Activated T-helper 2 cell treated with anti-CD3 and anti-CD28 coated beads, Interferon-gamma antibody, Interleukin-2, Interleukin-4, amounts not matched to agents 10 μg/mL and 5 μg/mL and 100 μg/mL, durations not matched to agents 14 hours and 24 hours and 36 hours (primary cell): ENCODE results near the gene NHLRC3. TPM values are rescaled to one million over a fixed set of nuclear protein-coding genes. Genes with fewer than 3 reads are reported as not detected.
A peak's percentile ranks its signal among the peaks of the same experiment; 100 is the strongest.
"Not testable (repeated sequence)": the region's sequence is repeated elsewhere in the genome, so short reads cannot be mapped to it uniquely, and the experiment has no call there.

ENCODE experiments used
- DNase-seq: peaks from one replicate; pipeline ENCODE4 v3.0.0; 2021; ENCODE audit warnings: low spot score
- H3K27ac Mint-ChIP-seq: one replicate; pipeline ENCODE4 v1.8.0; 2021; ENCODE audit warnings: mixed read lengths
- H3K27me3 Mint-ChIP-seq: one replicate; pipeline ENCODE4 v1.8.0; 2021; ENCODE audit warnings: low read depth, mixed read lengths
- H3K36me3 Mint-ChIP-seq: one replicate; pipeline ENCODE4 v1.8.0; 2021; ENCODE audit warnings: low read depth, mixed read lengths
- H3K4me1 Mint-ChIP-seq: one replicate; pipeline ENCODE4 v1.8.0; 2021; ENCODE audit warnings: low read depth, mixed read lengths
- H3K4me3 Mint-ChIP-seq: one replicate; pipeline ENCODE4 v1.8.0; 2021; ENCODE audit warnings: low read depth, mild to moderate bottlenecking, moderate library complexity, mixed read lengths
- H3K9me3 Mint-ChIP-seq: one replicate; pipeline ENCODE4 v1.8.0; 2021; ENCODE audit warnings: mixed read lengths
- intact Hi-C: fragments of 100-400 bp; cut with micrococcal nuclease; formaldehyde crosslinking; loops from one replicate; pipeline ENCODE4 v1.15.1; 2023
- total RNA-seq: library from RNA; stranded (reverse); gene quantifications from 2 replicates; pipeline ENCODE4 v1.2.3, GENCODE V29; 2022

NHLRC3 gene
- total RNA-seq, 1 donor from 2014 or later, result 21.6 TPM

DNA sequence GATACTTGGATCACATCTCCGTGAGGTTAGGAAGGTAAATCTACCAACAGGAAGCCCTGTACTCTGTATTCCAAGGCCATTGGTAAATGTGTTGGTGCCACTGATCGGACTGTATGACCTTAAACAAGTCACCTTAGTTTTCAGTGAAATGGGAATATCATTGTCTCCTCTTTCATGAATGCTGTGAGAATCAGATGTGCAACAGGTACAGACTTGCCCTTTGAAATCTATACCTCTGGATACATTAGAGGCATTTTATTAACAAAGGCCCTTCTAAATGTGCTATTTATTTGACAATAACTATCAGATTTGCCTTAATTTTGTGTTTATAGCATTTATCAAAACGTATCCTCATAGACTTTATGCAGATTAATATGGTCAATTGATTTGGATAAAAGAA, 11.0 kb downstream of the NHLRC3 start:
- DNase-seq, result no peak
- Mint-ChIP-seq H3K36me3 (peaks cover 28% of the 10 kb centered on the region), H3K27me3 (no peaks in the 10 kb centered on the region), H3K4me1 (no peaks in the 10 kb centered on the region), H3K27ac (no peak overlapping the region), H3K4me3 (no peak overlapping the region), H3K9me3 (no peaks in the 10 kb centered on the region)
- intact Hi-C loops, result no loop called here

DNA sequence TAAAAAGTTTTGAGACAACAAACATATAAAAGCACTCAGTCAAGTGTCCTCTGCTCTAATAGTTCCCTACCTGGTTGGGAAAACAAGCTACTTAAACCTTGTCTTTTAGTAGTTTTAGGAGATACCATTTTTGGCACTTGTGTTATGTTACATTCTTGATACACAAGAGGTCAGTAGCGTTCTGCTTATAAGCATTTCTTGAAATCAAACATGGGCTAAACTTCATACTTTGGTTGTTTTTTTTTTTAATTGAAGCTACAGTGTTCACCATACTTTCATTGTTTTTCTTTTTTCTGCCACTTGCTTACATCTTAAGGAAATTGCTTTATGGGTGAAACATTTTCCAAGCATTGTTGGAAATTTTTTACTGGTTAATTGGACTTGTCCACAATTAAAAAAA, 12.9 kb downstream of the NHLRC3 start:
- intact Hi-C loops, result loop anchor here (1.0 to 5.0 kb wide), 3 partner anchors 41 to 562 kb away; no protein-coding TSS in a partner anchor
- Mint-ChIP-seq H3K27me3 (no peaks in the 10 kb centered on the region), H3K4me1 (no peaks in the 10 kb centered on the region), H3K36me3 (peaks cover 20% of the 10 kb centered on the region), H3K27ac (no peak overlapping the region), H3K4me3 (no peak overlapping the region), H3K9me3 (peaks cover 3% of the 10 kb centered on the region)
- DNase-seq, result no peak

DNA sequence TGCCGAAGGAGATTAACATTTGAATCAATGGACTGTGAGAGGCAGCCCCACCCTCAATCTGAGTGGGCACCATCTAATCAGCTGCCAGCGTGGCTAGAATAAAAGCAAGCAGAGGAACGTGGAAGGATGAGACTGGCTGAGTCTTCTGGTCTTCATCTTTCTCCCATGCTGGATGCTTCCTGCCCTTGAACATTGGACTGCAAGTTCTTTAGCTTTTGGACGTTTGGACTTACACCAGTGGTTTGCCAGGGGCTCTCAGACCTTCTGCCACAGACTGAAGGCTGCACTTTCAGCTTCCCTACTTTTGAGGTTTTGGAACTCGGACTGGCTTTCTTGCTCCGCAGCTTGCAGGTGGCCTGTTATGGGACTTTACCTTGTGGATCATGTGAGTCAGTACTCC, 14.7 kb downstream of the NHLRC3 start:
- DNase-seq, result no peak
- intact Hi-C loops, result loop anchor here (5.0 kb wide), 1 partner anchor 39 kb away; no protein-coding TSS in a partner anchor
- H3K4me3 Mint-ChIP-seq, result no peak overlapping the region
- H3K36me3 Mint-ChIP-seq, result peaks cover 24% of the 10 kb centered on the region
- H3K9me3 Mint-ChIP-seq, result peaks cover 7% of the 10 kb centered on the region
- H3K27ac Mint-ChIP-seq, result no peak overlapping the region
- no peaks in the 10 kb centered on the region for H3K27me3 Mint-ChIP-seq
- peaks cover 6% of the 10 kb centered on the region for H3K4me1 Mint-ChIP-seq

DNA sequence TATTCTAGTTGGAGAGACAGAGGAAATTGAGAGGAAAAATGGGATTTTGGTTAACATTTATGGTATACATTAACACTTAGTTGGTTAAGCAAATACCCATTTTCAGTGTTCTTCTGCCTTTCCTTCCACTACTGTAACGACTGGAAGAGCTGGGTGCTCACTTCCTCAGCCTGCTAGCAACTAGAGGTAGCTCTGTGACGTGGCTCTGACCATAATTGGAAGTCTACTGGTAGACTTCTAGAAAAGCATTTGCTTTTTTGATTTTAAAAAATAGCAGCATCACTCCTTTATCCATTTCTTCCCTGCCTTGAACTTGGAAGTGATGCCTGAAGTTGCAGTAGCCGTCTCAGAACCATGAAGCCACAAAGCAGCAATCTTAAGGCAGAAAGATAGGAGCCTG, 15.9 kb downstream of the NHLRC3 start:
- peaks cover 7% of the 10 kb centered on the region for H3K9me3 Mint-ChIP-seq
- intact Hi-C loops, result loop anchor here (5.0 kb wide), 1 partner anchor 38 kb away; no protein-coding TSS in a partner anchor
- no peak overlapping the region for H3K4me3 Mint-ChIP-seq
- H3K27me3 Mint-ChIP-seq, result no peaks in the 10 kb centered on the region
- peaks cover 6% of the 10 kb centered on the region for H3K4me1 Mint-ChIP-seq
- no peak overlapping the region for H3K27ac Mint-ChIP-seq
- peaks cover 16% of the 10 kb centered on the region for H3K36me3 Mint-ChIP-seq
- DNase-seq, result no peak

DNA sequence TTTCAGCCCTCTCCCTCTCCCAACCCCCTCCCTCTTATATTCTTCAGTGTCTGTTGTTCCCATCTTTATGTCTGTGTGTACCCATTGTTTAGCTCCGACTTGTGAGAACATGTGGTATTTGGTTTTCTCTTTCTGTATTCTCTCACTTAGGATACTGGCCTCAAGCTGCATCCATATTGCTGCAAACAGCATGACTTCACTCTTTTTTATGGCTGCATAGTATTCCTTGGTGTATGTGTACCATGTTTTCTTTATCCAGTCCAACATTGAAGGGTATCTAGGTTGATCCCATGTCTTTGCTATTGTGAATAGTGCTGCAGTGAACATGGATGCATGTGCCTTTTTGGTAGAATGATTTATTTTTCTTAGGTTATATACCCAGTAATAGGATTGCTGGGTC, 17.8 kb downstream of the NHLRC3 start:
- no peak for DNase-seq
- peaks cover 8% of the 10 kb centered on the region for H3K4me1 Mint-ChIP-seq
- H3K27me3 Mint-ChIP-seq, result no peaks in the 10 kb centered on the region
- peaks cover 19% of the 10 kb centered on the region for H3K36me3 Mint-ChIP-seq
- H3K4me3 Mint-ChIP-seq, result no peak overlapping the region
- H3K9me3 Mint-ChIP-seq, result peaks cover 7% of the 10 kb centered on the region
- intact Hi-C loops, result no loop called here
- H3K27ac Mint-ChIP-seq, result no peak overlapping the region

DNA sequence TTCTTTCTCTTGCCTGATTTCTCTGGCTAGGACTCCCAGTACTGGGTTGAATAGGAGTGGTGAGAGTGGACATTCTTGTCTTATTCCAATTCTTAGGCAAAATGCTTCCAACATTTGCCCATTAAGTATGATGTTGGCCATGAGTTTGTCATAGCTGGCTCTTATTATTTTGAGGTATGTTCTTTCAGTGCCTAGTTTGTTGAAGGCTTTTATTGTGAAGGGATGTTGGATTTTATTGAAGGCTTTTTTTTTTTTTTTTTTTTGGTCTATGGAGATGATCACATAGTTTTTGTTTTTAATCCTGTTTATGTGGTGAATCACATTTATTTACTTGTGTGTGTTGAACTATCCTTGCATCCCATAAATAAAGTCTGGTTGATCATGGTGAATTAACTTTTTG, 19.8 kb downstream of the NHLRC3 start:
- H3K27ac Mint-ChIP-seq, result no peak overlapping the region
- DNase-seq, result no peak
- intact Hi-C loops, result no loop called here
- peaks cover 7% of the 10 kb centered on the region for H3K9me3 Mint-ChIP-seq
- peaks cover 17% of the 10 kb centered on the region for H3K36me3 Mint-ChIP-seq
- peaks cover 8% of the 10 kb centered on the region for H3K4me1 Mint-ChIP-seq
- H3K27me3 Mint-ChIP-seq, result no peaks in the 10 kb centered on the region
- H3K4me3 Mint-ChIP-seq, result no peak overlapping the region

DNA sequence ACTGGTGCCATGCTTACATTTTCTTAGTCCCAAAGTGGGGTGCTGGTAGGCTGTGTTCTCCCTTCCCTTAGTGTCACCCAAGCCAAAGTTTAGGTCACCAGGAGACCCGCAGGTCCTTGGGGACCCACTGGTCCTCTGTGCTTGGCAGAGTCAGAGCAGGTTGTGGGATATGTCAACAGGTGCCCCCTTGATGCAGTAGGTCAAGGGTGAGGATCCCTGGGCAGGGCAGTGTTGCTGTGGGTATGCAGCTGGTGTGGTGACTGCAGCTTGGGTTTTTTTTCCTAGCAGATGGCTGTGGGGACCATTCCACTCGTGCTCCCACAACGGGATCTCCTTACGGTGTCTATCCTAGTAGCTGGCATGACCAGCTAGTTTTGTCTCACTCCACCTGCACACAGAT, 23.7 kb downstream of the NHLRC3 start:
- intact Hi-C loops, result no loop called here
- no peaks in the 10 kb centered on the region for H3K27me3 Mint-ChIP-seq

DNA sequence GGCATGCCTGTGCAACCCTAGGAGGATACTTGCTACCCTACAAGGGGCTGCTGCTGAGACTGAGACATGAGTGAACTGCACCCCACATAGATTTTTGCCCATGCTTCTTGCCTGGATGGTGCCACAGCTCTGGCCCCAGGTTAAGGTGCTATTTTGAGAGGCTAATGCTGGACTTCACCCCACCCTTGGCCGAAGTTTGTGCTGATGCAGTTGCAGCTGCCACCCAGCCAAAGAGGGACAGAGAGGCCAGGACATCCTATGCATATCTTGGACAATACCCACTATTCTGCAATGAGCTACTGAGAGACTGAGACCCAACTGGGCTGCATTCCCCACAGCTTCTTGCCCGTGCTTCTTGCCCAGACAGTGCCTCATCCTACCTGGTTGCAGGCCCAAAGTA, 34.6 kb downstream of the NHLRC3 start:
- no peak for DNase-seq
- Mint-ChIP-seq H3K27me3 (peaks cover 27% of the 10 kb centered on the region), H3K4me3 (no peak overlapping the region), H3K27ac (no peak overlapping the region), H3K4me1 (no peaks in the 10 kb centered on the region), H3K9me3 (no peaks in the 10 kb centered on the region), H3K36me3 (no peaks in the 10 kb centered on the region)
- intact Hi-C loops, result no loop called here

More for the DNA sequence above, 23.7 kb downstream of the NHLRC3 start:
- H3K4me1 Mint-ChIP-seq, result peaks cover 7% of the 10 kb centered on the region
- DNase-seq, result no peak
- no peak overlapping the region for H3K27ac Mint-ChIP-seq
- peaks cover 7% of the 10 kb centered on the region for H3K9me3 Mint-ChIP-seq
- peaks cover 10% of the 10 kb centered on the region for H3K36me3 Mint-ChIP-seq
- H3K4me3 Mint-ChIP-seq, result no peak overlapping the region

- no peaks in the 10 kb centered on the region for H3K4me1 Mint-ChIP-seq
- peaks cover 27% of the 10 kb centered on the region for H3K27me3 Mint-ChIP-seq
- H3K4me3 Mint-ChIP-seq, result no peak overlapping the region
- DNase-seq, result no peak
- intact Hi-C loops, result no loop called here
- H3K36me3 Mint-ChIP-seq, result no peaks in the 10 kb centered on the region
- no peak overlapping the region for H3K27ac Mint-ChIP-seq
- H3K9me3 Mint-ChIP-seq, result no peaks in the 10 kb centered on the region
Observed at GRCh38 chr13:39073983-39074382, 35.7 kb downstream of the NHLRC3 start.

DNA sequence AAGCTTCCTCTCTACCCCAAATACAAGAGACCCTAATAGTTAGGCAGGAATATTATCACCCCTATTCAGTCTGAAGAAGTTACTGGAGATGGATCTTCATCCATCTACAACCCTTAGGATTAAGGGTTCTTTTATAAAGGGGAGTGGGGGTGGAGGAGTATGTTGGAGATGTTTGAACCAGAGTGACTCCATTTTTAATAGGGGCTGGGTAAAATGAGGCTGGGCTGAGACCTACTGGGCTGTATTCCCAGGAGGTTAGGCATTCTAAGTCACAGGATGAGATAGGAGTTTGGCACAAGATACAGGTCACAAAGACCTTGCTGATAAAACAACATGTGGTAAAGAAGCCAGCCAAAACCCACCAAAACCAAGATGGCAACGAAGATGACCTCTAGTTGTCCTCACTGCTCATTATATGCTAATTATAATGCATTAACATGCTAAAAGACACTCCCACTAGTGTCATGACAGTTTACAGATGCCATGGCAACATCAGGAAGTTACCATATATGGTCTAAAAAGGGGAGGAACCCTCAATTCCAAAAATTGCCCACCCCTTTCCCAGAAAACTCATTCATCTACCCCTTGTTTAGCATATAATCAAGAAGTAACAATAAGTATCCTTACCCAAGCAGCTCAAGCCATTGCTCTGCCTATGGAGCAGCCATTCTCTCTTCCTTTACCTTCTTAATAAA, 48.1 kb downstream of the NHLRC3 start:
- H3K4me1 Mint-ChIP-seq, H3K27ac Mint-ChIP-seq, DNase-seq, H3K27me3 Mint-ChIP-seq, H3K36me3 Mint-ChIP-seq, H3K4me3 Mint-ChIP-seq, intact Hi-C loops: not testable (repeated sequence)
- peaks cover 15% of the 10 kb centered on the region for H3K9me3 Mint-ChIP-seq

DNA sequence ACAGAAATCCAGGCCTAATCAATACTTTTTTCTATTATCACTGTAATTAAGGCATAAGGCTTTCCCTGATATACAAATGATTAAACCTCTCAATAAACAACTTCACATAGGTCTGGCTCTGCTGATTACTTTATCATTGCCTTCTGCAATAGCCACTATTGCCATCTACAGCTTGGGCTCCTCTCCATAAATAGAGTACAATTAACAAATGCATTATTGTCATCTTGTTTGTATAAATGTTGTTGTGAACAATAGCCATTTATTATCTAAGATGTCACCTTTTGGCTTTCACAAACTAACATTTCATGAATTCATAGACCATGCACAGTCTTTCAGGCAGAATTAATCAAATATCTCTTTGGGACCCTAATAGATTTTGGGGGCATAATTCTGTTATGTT, 53.3 kb downstream of the NHLRC3 start:
- no peak overlapping the region for H3K27ac Mint-ChIP-seq

GRCh38 chr13:39095500-39095899, 57.2 kb downstream of the NHLRC3 start:
- Mint-ChIP-seq H3K36me3 (peaks cover 3% of the 10 kb centered on the region), H3K27me3 (no peaks in the 10 kb centered on the region), H3K4me3 (peak overlapping the region; percentile 31), H3K9me3 (peaks cover 5% of the 10 kb centered on the region), H3K27ac (peak overlapping the region; percentile 94), H3K4me1 (peaks cover 35% of the 10 kb centered on the region)
- intact Hi-C loops, result loop anchor here (1.0 to 10.0 kb wide), 5 partner anchors 53 to 741 kb away; partner anchors contain the start of genes NHLRC3 and PROSER1
- no peak for DNase-seq

More for the DNA sequence above, 53.3 kb downstream of the NHLRC3 start:
- peaks cover 31% of the 10 kb centered on the region for H3K4me1 Mint-ChIP-seq
- no peak for DNase-seq
- H3K27me3 Mint-ChIP-seq, result no peaks in the 10 kb centered on the region
- no peak overlapping the region for H3K4me3 Mint-ChIP-seq
- peaks cover 3% of the 10 kb centered on the region for H3K36me3 Mint-ChIP-seq
- intact Hi-C loops, result loop anchor here (5.0 to 10.0 kb wide), 2 partner anchors 39 to 737 kb away; no protein-coding TSS in a partner anchor
- peaks cover 5% of the 10 kb centered on the region for H3K9me3 Mint-ChIP-seq

GRCh38 chr13:39099231-39099630, 61.0 kb downstream of the NHLRC3 start:
- peaks cover 3% of the 10 kb centered on the region for H3K36me3 Mint-ChIP-seq
- no peak overlapping the region for H3K27ac Mint-ChIP-seq
- peaks cover 27% of the 10 kb centered on the region for H3K4me1 Mint-ChIP-seq
- intact Hi-C loops, result loop anchor here (10.0 kb wide), 1 partner anchor 744 kb away; no protein-coding TSS in a partner anchor
- no peaks in the 10 kb centered on the region for H3K9me3 Mint-ChIP-seq
- H3K27me3 Mint-ChIP-seq, result no peaks in the 10 kb centered on the region
- H3K4me3 Mint-ChIP-seq, result no peak overlapping the region
- DNase-seq, result no peak
